ENCODE results near the gene TNP1.

The TNP1 gene

DNA sequence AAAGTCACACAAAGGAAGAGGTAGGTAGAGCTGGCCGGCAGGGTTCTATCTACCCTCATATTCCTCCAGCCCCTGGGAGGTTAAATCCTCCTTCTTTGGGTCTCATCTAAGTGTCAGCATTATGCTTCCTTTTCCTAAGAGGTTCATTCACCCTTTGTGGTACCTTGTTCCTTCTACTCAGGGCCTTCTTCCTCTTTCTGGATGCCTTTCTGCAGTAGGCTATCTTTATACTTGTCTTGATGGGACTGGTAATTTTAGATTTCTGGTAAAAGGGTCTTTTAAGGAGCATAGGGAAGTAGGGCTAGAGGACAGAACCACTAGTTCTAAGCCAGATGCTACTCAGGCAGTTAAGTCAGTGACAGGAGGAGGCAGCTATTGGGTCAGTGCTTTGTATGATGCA lies 13.7 kb upstream of the TNP1 start:
- no peak for DNase-seq

DNA sequence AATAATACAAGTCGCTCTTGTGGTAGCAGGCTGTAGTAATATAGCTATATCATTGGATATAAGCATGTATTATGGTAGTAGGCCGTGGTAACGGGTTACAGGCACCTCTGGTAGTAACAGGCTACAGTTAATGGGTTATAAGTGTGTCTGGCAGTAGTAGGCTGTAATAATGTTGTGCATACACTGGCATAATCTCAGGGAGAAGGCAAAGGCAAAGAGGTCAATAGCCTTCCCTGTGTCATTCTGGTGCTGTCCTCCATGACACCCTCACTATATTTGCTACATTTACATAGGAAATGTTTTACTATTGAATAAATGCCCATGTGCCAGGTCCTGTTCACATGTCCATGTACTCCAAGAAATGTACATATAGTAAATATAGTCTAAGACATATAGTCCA lies 12.8 kb upstream of the TNP1 start:
- DNase-seq = no peak

DNA sequence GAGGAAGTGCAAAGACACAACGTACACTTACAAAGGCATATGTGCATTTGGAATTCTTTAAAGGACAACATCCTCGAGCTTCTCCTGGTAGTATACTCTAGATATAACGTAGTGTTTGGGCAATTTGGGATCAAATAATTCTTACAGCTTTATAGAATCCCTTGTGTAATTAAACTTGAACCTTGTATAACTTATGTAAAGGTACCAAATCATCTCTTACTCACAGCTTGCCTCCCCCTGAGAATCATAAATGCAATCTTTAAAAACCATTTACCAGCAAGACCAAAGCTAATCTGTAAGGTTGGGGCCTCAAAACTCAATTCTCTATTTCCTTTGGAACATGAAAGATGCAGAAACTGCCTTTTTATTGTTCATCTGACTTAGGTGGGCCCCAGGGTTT lies 12.2 kb upstream of the TNP1 start:
- DNase-seq = no peak

DNA sequence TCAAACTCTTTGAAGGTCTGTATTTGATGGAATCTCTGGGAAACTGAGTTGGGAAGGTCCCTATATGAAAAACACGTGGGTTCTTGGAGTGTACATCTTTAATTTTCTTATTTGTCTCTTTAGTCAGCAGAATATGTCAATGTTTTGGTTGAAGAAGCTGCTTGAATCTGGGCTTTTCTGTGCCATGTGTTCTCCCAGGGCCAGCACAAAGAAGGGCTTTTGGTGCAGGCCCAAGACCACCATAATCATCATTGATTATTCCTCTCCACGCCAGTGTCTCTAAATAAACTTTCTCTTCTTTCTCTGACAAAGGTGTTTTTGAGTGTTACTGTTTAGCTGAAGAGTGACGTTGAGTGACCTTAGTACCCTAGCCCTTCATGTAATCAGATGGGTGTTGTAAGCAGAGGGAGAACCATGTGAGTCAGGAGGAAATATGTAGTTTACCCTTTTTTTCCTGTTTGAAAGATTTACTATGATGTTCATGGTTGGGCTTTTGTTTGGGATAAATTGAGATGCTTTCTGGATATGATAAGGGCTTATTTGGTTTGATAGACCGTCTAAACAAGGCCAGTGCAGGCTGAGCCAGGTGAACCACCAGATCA lies 11.6 kb upstream of the TNP1 start:
- no peak for DNase-seq

DNA sequence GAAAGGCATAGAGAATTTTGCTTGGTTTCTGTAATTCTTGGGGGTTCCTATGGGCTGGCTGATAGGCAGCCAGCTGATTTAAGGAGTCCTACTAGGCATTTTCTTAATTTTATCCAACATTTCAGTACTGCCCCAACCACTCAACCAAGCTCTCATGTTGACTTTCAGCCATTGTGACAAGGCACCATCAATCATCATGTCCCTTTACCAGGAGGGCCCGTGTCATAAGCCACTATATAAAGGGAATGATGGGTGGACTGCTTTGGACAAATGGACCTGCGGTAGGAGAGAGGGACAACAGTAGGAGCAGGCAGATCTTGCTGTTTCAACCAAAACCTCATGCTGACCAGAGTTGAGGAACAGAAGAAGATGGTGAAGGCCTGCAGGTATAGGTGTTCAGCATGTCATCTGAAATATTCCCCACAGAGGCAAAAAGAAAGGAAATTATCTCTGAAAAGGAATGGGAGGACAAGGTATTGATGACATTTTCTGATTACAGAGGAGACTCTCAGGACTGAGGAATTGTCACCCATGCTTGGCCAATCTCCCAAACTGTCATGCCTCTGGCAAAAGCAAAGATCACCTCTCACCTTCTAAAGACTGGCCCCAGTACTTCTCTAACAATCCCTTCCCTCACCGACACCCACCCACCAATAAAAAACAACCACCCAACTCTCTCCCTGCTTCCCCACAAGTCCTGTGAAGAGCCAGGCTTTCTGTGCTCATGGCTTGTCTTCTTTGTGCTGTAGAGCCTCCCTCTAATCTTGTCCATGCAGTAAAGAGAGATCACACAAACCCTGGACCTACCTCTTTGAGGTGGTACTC lies 10.9 kb upstream of the TNP1 start:
- no peak for DNase-seq

DNA sequence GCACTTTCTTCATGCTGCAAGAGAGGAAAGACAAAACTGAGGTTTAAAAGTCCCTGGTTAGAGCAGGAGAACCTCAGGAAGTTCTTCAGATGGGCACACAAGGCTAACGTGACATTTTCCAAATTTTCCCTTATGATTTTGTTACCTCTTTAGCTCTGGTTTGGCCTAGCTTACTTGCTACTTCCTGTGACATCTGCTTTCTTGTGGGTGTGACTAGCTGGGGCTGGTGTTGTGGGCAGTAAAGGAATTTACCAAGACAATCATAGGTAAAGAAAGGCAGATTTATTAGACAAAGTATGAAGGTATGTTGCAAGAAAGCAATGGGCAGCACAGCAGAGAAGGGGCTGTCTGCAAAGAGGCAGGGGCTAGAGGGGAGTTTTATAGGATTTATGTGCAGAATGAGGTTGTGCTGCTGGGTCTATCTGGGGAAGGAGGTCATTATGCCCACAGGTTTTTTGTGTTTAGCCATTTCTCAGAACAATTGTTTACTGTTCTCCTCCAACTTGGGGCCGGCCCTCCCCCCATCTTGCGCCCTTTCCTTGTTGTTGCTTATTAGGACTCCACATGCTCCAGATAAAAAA lies 6.7 kb upstream of the TNP1 start:
- peak in 1 of 5 donors; percentile 12 for DNase-seq

DNA sequence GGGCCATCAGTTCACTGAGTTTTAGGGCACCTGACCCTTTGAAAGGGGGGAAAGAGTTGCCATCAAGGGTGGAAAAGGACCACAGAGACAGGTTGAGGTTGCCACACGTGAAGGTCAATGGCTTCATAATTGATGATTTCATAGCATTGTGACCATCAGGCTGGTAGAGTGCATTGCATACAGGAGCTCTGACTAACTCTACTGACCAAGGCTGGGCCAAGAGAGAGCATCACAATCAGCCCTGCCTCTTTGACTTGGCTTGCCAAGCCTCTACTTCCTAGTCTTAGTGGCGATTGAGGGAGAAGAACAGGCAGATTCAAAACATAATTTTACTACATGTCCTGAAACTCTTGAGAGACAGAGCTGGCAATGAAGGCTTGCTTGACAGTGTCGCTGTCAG lies 5.8 kb upstream of the TNP1 start:
- DNase-seq = no peak

DNA sequence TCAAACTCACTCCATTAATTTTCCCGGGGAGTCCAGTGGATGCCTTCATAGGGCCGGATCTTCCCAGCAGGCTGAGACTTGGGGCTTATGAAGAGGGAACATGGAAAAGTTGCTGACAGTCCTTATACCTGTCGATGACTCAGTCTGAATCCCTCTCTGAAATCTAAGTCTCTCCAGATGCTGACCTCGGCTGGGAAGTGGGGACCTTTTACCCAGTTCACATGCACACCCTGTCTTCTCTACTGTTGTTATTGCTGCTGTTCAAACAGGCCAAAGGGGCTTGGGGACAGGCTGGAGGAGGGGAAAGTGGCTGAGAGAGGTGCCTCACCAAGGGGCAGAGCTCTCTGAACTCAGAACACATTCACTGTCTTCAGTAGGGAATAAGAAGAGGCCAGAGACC lies 4.1 kb upstream of the TNP1 start:
- no peak for DNase-seq

DNA sequence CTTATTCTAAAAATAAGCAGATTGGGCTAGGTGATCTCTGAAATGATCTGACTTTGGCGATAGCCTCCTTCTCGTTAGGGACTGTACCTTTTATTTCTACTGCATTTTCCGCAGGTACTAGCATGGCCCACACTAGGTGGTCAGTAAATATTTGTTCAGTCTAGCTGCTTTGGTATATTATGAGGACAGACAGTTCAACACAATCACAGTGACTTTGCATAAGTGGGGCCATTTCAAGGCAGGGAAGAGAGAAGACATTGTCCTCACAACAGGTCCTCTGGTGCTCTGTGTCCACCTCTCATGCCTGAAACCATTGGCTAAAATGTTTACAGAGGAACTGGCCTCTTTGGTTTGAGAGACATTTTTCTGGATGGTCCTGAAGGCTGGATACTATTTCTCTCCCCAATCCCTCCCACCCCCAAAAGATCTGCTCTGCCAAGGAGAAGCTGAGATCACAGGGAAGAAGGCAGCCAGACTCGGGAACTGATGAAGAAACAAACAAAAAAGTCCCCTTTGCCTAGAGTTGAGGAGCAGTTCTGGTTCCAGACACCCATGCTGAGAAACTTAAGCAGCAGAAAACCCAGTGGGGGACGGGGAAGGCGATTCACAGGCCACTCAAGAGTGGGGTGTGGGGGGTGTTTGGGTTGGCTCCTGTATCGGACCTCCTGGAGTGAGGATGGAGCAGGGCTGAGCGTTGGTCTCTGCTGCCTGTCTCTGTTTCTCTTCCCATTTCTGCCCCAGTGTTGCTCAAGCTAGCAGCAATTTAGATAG lies 2.9 kb upstream of the TNP1 start:
- DNase-seq = no peak

DNA sequence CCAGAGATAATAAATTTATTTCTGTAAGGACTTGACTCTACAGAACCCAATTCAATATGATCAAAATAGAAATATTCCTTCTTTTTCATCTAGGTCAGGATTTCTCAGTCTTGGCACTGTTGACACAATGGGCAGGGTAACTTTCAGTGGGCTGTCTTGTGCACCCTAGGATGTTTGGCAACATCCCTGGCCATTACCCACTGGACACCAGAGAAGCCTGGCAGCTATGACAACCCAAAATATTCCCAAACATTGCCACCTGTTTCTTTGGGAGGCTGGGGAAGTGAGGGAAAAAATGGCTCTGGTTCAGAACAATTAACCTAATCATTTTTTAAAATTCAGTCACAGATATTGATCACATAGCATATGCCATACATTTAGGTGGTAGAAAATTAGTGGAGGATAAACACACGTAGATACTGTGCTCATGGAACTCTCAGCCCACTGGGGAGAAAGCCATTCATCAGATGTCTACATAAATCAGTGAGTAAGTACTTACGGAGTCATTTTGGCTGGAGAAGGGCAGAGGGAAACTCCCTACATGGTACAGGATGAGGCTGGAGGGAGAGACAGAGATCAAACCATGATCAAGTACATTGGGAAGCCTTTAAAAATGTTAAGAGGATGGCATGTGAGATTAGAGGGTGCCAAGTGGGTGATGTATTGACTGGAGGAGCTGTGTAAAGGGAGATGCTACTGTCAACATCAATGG lies 718 bp upstream of the TNP1 start:
- DNase-seq = no peak

DNA sequence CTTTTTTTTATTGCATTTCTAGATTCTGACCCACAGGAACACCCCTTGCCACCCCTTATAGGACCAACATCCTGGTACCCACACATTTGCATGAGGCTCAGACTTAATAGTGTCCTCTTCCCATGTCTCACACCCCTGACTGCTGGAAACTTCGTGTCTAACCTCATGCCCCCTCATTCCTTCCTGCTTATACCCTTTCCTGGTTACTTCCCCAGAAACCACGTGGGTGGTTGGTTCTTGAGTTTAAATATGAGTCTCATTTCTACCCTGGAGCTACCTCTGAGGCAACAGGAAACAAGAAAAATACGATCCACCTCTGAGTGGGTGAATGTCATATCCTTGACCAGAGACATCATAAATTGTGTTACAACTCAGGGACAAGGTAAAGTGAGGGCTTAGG lies 1.6 kb downstream of the TNP1 start:
- DNase-seq = peak in 1 of 5 donors; percentile 11

DNA sequence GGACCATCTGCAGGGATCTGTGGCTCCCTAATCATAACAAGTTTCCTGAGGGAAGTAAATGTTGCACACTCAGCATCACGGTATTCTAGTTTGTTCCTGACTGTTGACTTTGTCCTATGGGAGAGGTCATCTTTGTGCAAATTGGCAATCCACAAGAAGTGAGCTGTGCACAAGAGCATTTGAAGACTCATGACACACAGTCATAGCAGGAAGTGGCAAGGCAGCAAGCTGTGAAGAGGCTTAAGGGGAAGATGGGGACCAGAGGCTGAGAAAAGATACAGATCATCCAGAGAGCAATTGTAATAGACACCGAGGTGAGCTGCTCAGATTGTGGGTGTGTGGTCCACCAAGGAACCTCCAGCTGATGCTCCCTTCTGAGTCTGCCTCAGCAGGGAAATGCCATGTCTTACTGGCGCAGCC lies 2.7 kb downstream of the TNP1 start:
- DNase-seq = peak in 1 of 5 donors; percentile 48

DNA sequence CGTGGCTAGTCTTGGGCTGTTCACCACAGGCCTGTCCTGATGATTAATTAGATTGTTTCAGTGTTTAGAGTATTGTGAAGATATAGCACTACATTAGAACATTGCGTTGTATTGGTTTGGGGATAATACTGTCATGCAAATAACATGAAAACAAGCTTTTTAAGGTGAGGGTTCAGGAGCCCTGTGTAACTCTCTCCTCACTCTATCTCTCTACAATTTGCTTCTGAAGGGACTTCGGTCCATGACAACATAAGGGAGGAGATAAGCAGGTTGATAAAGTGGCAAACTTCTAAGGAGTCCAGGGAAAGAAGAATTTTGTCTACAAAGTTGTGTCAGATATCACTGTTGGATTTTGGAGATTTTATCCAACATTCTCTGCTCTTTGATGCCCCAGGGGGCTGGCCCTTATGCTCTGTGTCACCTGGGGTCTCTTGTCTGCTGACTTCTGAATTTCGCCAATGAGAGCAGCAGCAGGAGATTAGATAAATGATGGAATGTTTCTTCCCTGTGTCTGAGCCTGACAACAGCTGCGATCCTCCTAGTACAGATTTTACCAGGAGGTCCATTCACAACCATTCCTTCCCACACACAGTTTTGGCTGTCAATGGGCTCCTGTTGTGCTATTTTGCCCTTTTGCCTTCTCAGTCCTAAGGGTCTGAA lies 3.3 kb downstream of the TNP1 start:
- no peak for DNase-seq

DNA sequence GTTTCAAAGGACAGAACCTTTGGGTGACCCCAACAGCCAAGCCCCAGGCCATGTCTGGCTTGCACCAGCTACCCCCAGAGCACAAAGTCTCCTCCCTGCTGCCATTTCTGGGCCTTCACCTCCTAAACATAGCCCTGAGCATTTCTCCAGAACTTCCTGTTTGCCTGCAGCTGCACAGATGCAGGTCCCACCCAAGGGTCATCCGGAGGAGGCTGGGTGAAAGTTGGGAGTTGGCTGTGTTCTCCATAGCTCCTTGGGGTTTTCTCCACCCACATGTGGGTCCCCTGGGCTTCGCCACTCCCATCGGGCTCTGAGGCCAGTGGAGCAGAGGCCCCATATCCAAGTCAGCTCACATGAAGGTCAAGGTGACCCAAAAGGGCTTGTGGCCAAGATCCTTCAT lies 4.3 kb downstream of the TNP1 start:
- DNase-seq = no peak

DNA sequence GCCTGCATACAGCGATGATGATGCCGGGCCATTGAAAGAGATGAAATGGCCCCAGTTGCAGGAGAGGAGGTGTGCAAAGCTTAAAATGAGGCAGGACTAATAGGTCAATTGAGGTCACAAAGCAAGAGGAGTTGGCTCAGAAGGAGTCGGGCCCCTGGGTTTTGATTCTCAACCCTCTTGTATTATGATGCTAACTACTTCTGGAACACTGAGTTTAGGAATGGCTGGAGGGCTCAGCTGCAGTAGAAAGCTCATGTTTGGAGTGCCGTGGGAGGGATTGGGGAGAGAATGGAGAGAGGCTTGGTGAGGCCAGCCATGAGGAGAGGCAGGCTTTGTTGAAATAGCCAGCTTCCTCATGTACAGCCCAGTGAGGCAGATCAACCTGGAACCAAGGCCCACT lies 4.8 kb downstream of the TNP1 start:
- no peak for DNase-seq

DNA sequence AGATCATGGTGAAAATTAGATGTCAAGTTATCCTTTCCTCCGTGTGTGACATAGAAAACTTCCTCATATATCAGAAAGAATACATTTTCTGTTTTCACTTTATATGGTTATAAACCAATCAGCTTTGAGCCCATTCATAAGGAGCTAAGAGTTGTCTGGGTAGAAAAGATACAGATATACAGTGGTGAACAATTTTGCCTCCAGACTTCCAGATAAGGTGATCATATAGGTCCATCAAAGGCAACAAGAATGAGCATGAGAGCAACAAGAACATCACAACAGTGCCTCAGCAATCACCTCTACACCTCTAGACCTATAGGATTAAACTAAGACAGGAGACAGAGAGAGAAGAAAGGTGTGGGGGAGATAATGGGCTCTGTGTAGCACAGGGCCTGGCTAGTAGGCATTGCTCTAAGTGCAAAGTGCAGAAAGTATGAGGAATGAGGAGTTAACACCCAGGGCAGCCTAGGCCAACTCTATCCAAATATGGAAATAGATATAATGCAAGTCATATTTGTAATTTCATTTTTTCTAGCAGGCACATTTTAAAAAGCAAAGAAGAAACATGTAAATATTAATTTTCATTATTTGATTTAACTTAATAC lies 8.3 kb downstream of the TNP1 start:
- DNase-seq = no peak

DNA sequence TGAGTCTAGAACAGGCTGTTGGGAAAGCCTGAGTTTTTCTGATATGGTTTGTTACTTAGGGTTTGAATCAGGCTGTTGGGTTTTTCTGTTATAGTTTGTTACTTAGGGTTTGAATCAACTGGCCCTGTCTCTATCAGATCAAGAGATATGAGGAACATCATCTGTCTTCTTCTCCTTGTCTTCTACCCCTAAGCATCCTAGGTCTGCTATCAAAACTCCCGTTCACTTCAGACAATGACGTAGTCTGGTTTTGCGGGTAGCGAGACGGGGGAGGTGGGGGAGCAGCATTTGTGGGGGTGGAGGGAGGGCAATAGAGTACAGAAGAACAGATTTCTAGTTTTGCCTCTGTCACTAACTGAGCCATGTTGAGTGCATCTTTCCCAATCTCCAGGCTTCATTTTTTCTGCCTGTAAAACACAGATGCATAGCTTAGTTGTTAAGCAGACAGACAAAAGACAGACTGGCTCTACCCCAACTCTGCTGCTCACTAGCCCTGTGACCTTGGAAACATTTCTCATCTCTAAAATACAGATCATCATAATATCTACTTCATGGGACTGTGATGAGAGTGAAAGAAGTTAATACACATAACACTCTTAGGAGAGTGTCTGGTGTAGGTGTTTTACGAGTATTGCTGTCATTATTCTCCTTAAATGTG lies 9.1 kb downstream of the TNP1 start:
- DNase-seq = peak in 1 of 5 donors; percentile 6

DNA sequence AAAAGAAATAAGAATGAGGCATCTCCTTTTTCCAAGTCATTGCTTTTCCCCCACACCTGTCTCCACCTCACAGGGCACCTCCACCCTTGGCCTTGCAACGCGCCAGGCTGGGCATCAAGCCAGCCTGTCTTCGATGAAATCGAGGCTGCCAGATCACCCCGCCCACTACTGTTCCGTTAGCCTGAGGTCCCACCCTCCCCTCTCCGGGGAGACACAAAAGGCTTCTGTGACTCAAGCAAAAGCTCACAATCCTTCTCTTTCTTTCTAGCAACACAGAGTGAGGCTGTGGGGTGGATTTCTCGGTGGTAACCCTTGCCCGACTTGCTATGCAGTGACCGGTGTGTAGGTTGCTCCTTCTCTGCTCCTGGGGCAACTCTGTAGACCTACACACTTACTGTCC lies 9.9 kb downstream of the TNP1 start:
- peak in 1 of 5 donors; percentile 7 for DNase-seq

DNA sequence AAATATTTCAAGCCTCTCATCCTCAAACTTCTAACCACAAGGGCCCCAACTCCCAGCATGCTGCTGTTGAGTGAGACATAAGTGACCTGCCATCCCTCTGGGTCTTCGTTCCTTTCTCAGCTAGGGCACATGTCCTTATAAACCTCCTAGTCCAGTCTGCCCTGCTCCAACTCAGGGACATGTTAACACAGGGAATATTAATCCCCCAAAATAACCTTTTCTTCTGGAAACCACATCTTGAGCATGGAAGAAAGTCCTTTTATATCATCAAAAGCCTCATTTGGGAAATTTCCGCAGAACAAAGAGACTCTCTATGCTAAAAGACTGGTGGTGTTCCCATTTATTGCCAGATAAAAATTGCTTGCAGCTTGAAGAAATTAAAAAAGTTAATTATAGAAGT lies 14.4 kb downstream of the TNP1 start:
- no peak for DNase-seq

DNA sequence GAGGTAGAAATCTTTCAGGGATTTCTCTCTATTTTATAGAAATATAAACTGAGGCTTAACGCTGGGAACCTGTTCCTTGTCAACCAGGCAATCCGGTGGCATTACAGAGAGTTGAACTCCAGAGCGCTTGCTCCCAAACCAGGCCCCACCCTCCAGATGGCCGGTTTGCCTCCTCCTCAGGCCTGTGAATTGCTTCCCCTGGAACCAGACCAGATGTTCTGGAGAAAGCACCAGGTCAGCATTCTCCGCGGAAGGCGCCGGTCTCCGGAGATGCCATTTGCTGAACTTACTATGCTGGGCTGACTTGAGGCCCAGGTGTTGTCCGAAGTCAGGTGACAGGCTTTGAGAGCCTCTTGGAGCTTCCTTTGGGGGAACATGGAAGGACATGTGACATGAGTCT lies 17.2 kb downstream of the TNP1 start:
- no peak for DNase-seq

DNA sequence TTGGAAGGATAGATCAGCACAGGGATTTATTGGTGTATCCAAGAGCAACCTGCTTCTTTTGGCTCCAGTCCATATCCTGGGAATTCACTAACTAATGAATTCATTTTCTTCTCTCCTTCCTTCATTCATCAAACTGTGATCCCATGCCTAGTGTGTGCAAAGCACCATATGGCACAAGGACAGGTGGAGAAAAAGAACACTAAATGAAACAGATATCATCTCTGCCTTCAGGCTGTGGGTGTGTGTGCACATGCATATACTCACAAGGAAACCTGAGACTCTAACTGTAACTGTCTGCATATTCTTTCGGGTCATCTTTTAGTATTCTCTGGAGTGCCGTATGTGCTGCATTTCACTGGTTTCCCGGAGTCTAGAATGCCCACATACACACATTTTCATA lies 20.2 kb downstream of the TNP1 start:
- no peak for DNase-seq

Data from T-helper 1 cell (primary cell).